ENCODE data around the gene ALOX5.
"Not testable (repeated sequence)": the region's sequence is repeated elsewhere in the genome, so short reads cannot be mapped to it uniquely, and the experiment has no call there.

ALOX5 gene

DNA sequence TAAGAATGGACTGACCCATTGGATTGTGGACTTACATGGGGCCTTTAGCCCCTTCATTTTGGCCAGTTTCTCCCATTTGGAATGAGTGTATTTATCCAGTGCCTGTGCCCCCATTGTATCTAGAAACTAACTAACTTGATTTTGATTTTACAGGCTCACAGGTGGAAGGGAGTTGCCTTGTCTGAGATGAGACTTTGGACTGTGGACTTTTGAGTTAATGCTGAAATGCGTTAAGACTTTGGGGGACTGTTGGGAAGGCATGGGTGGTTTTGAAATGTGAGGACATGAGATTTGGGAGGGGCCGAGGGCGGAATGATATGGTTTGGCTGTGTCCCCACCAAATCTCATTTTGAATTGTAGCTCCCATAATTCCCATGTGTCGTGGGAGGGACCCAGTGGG is 107.1 kb downstream of the ALOX5 start:
- not testable (repeated sequence) for H3K27ac ChIP-seq (ENCODE audit: low read depth, low read length); H3K4me3 ChIP-seq (ENCODE audit: low read length); H3K9ac ChIP-seq (ENCODE audit: low read length); H3K4me1 ChIP-seq (ENCODE audit: control insufficient read depth, insufficient read depth, low read length); H3K27me3 ChIP-seq (ENCODE audit: control insufficient read depth, insufficient read depth, low read length); H3K36me3 ChIP-seq (ENCODE audit: control insufficient read depth, insufficient read depth, low read length)

DNA sequence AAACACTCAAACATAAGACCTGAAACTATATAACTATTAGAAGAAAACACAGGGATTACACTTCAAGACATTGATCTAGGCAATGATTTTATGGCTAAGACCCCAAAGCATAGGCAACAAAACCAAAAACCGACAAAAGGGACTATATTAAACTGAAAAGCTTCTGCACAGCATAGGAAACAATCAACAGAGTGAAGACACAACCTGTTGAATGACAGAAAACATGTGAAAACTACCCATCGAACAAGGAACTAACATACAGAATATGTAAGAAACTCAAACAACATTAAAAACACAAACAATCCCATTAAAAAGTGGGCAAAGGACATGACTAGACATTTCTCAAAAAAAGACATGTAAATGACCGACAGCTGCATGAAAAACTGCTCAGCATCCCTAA is 109.0 kb downstream of the ALOX5 start:
- Histone ChIP-seq H3K9ac (ENCODE audit: low read length) (no peak overlapping the region), H3K4me3 (ENCODE audit: low read length) (no peak overlapping the region), H3K27me3 (ENCODE audit: control insufficient read depth, insufficient read depth, low read length) (no peaks in the 10 kb centered on the region), H3K36me3 (ENCODE audit: control insufficient read depth, insufficient read depth, low read length) (peaks cover 10% of the 10 kb centered on the region), H3K4me1 (ENCODE audit: control insufficient read depth, insufficient read depth, low read length) (no peaks in the 10 kb centered on the region), H3K27ac (ENCODE audit: low read depth, low read length) (no peak overlapping the region)

DNA sequence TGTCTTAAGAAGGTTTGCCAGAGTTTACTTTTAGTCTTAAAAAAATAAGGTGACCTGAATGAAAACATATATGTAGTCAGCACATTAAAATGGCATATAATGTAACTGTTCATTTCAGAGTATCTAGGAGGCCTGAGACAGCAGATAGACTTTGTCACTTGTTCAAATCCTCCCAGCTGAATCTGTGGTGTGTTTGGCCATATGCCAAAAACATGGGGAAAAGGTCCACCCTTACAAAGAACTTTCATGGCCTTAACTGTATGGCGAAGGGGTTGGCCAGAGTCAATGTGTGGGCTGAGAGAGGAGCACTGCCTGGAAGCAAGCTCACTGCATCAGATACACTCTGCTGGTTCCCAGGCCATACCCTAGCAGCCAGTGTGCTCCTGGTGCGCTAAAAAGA is 113.7 kb downstream of the ALOX5 start:
- Histone ChIP-seq H3K27ac (ENCODE audit: low read depth, low read length) (no peak overlapping the region), H3K4me3 (ENCODE audit: low read length) (no peak overlapping the region), H3K4me1 (ENCODE audit: control insufficient read depth, insufficient read depth, low read length) (no peaks in the 10 kb centered on the region), H3K36me3 (ENCODE audit: control insufficient read depth, insufficient read depth, low read length) (peaks cover 11% of the 10 kb centered on the region), H3K9ac (ENCODE audit: low read length) (no peak overlapping the region), H3K27me3 (ENCODE audit: control insufficient read depth, insufficient read depth, low read length) (no peaks in the 10 kb centered on the region)

DNA sequence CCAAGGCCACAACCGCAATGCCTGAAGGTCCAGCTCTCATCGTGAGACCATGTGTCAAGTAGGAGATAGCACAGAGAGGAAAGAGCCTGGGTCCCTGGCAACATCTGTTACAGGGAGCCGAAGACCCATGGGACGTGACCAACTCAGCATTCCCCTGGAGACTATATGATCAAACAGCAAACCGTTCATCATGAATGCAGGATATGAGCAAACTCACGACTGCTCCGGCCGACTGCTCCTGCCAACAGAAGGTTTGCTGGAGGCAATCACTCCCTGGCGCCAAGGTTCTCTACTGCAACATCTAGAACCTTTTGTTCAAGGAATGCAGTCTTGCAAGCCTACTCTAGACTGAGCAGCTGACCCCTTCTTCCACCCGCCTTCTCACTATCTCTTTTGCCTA is 114.3 kb downstream of the ALOX5 start:
- H3K36me3 ChIP-seq (ENCODE audit: control insufficient read depth, insufficient read depth, low read length) = peaks cover 11% of the 10 kb centered on the region
- H3K27ac ChIP-seq (ENCODE audit: low read depth, low read length) = no peak overlapping the region
- no peaks in the 10 kb centered on the region for H3K4me1 ChIP-seq (ENCODE audit: control insufficient read depth, insufficient read depth, low read length)
- no peaks in the 10 kb centered on the region for H3K27me3 ChIP-seq (ENCODE audit: control insufficient read depth, insufficient read depth, low read length)
- no peak overlapping the region for H3K4me3 ChIP-seq (ENCODE audit: low read length)
- no peak overlapping the region for H3K9ac ChIP-seq (ENCODE audit: low read length)

DNA sequence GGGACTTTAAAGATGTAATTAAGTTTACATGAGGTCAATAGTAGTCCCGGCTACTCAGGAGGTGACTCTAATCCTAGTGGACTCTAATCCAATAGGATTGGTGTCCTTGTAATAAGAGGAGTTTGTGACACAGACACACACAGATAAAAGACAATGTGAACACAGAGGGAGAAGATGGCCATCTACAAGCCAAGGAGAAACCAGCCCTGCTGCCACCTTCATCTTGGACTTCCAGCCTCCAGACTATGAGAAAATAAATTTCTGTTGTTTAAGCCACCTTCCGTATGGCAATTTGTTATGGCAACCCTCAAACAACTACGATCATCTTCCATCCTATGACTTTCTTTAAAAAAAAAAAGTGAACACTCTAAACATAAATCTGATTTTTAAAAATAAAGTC is 116.3 kb downstream of the ALOX5 start:
- Histone ChIP-seq H3K4me3 (ENCODE audit: low read length) (no peak overlapping the region), H3K36me3 (ENCODE audit: control insufficient read depth, insufficient read depth, low read length) (peaks cover 4% of the 10 kb centered on the region), H3K4me1 (ENCODE audit: control insufficient read depth, insufficient read depth, low read length) (no peaks in the 10 kb centered on the region), H3K27me3 (ENCODE audit: control insufficient read depth, insufficient read depth, low read length) (no peaks in the 10 kb centered on the region), H3K27ac (ENCODE audit: low read depth, low read length) (no peak overlapping the region), H3K9ac (ENCODE audit: low read length) (no peak overlapping the region)

DNA sequence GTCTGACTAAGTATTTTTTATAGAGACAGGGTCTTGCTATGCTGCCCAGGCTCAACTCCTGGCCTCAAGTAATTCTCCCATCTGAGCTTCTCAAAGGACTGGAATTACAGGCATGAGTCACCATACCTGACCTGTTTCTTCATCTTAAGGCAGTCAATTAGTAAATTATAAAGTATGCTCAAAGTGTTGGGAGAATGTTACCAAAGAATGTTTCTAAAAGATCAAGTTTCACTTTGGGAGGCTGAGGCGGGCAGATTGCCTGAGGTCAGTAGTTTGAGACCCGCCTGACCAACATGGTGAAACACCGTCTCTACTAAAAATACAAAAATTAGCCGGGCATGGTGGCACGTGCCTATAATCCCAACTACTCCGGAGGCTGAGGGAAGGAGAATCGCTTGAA is 117.0 kb downstream of the ALOX5 start:
- H3K4me3 ChIP-seq (ENCODE audit: low read length) = no peak overlapping the region
- no peaks in the 10 kb centered on the region for H3K4me1 ChIP-seq (ENCODE audit: control insufficient read depth, insufficient read depth, low read length)
- H3K9ac ChIP-seq (ENCODE audit: low read length) = no peak overlapping the region
- peaks cover 4% of the 10 kb centered on the region for H3K36me3 ChIP-seq (ENCODE audit: control insufficient read depth, insufficient read depth, low read length)
- no peak overlapping the region for H3K27ac ChIP-seq (ENCODE audit: low read depth, low read length)
- H3K27me3 ChIP-seq (ENCODE audit: control insufficient read depth, insufficient read depth, low read length) = no peaks in the 10 kb centered on the region
